Astrocyte of the hippocampus (primary cell): ENCODE measurements around the gene PAK5.

Source experiments
- DNase-seq: peaks from one replicate; pipeline ENCODE4 v3.0.0; 2011; ENCODE audit warnings: low read depth, low spot score

Gene PAK5

GRCh38 chr20:9789131-9789530 lies 49.7 kb downstream of the PAK5 start:
- DNase-seq: no peak

DNA sequence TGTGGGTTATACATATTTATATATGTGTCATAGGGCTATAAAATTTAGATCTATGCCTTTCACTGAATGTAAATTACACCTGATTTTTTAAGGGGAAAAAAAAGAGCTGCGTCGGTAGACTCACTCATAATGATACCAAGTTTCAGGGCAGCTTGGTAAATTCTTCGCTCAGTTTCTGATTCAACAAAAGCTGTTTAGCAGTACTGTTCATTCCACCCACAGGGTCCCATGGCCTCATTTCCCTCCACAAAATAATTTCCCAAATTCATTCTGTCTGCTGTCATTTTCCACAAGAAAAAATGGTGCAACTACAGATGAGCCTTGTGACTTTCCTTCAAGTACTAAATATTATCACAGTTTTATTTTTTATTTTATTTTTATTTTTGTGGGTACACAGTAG lies 63.7 kb downstream of the PAK5 start:
- no peak for DNase-seq

DNA sequence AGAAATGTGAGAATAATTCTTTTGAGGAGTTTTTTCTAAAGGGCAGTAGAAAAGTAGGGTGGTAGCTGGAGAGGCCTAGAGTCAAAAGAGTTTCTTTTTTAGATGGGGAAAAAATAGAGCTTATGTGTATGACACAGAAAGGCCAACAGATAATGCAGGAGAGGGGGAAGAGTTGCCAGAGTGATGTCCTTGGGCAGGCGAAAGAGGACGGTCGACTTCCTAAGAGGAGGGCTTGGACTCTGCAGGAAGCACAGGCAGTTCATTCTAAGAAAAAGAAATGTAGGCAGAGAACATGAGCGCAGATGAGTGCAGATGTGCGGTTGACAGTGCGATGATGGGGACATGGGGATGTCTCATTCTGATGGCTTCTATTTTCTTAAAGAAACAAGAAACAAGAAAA lies 68.9 kb downstream of the PAK5 start:
- DNase-seq: no peak

DNA sequence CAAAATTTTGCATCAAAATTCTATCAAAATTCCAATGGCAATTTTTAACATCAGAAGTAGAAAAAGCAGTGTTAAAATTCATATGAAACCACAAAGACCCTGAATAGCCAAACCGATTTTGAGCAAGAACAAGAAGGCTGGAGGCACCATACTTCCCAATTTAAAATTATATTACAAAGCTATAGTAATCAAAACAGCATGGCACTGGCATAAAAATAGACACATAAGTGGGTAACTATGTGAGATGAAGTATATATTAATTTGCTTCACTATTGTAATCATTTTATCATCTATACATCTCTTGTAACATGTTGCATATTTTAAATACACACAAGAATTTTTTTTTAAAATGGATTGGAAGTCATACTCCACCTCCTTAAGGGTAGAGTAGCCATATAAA lies 77.4 kb downstream of the PAK5 start:
- no peak for DNase-seq

DNA sequence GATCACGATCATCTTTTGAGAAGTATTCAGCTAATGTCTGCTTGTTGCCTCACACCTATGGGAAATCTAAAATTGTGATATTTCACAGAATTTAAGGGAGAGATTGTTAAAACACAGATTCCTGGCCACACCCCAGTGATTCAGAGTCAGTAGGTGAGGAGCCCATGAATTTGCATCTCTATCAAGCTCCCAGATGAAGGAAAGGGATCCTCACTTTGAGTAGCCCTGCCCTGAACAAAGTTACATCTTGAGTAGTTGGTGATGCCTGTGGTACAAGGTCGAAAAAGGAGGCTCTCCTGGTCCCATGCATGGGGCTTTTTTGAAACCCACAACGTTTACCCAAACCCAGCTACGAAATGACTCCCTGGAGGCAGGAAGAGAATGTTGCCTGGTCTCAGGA lies 79.5 kb downstream of the PAK5 start:
- no peak for DNase-seq

DNA sequence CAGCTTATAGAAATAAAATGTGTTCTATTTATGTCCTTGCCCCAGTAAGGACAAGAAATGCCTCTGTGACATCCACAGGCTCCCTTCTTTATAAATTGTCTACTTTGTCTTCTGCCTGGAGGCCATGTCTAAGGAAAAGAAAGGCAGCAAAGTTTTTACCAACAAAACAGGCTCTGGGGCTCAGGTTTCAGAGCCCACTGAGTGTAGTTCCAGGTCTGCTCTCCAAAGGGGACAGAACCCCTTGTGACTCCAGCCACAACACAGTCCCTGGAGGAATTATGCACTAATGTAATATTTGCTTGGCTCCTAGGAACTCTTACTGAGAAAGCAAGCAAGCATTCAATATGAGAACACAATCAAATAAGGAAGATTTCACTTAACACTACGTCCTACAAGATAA lies 80.1 kb downstream of the PAK5 start:
- DNase-seq: no peak

DNA sequence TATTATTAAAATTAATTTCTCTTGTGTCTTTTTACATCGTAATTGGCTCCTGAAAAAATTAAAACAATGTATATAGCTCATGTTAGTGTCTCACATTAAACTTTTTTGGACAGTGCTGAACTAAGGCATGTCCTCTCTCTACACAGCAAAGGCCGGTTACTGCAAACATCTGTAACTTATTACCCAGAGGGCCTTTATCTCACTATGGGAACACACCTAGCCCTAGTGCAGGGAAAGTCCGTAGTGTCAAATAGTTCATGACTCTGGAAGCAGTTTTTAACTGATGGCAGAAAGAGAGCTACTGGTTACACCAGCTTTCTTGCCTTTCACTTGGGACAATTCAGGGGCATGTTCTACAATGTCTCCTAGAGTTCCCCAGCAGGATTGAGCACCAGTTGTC lies 82.2 kb downstream of the PAK5 start:
- no peak for DNase-seq

- DNase-seq: no peak
Observed at GRCh38 chr20:9755301-9755700, 83.6 kb downstream of the PAK5 start.

DNA sequence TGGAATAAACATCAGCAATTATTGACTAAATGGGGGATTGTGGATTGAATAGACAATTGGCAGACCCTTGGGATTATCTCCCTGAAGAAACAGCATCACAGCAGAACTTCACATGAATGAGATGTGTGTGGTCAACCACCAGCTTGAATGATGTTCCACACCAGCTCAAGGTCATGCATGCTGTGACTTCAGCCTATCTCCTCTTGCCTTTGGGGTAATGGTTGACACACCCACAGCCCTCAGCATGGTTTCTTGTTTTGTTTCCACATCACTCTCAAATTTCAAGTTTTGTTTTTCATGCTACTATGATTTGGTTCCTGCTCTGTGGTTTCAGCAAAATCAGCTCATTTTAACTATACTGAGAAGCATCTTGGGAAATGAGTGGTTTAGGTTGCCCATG lies 94.3 kb downstream of the PAK5 start:
- no peak for DNase-seq

DNA sequence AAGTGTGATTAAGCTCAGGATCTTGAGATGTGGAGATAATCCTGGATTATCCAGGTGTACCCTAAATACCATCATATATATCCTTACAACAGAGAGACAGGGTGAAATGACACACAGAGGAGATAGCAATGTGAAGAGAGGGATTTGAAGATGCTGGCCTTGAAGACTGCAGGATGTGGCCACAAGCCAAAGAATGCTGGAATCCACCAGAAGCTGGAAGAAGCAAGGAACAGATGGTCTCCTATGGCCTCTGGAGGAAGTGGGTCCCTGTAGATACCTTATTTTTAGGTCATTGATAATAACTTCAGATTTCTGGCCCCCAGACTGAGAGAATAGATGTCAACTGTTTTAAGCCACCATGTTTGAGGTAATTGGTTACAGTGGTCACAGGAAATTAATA lies 95.0 kb downstream of the PAK5 start:
- DNase-seq: no peak

GRCh38 chr20:9742821-9743220 lies 96.1 kb downstream of the PAK5 start:
- no peak for DNase-seq

- DNase-seq: no peak
Observed at GRCh38 chr20:9741996-9742395, 96.9 kb downstream of the PAK5 start.

DNA sequence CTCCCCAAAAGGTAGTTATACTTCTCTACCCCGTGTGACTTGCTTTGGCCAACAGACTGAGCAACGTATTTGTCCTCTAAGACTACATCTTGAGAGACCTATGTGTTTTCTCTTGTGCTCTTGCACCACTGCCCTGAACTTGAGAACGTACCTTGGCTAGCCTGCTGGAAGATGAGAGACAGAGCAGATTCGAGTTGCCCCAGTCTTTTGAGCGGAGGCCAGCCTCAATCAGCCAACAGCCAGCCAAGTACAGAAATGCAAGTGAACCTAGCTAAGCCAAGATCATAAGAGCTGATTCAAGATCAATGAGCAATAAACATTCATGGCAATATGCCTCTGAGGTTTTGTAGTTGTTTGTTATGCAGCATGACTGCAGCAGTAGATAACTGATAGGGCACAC lies 98.4 kb downstream of the PAK5 start:
- no peak for DNase-seq

DNA sequence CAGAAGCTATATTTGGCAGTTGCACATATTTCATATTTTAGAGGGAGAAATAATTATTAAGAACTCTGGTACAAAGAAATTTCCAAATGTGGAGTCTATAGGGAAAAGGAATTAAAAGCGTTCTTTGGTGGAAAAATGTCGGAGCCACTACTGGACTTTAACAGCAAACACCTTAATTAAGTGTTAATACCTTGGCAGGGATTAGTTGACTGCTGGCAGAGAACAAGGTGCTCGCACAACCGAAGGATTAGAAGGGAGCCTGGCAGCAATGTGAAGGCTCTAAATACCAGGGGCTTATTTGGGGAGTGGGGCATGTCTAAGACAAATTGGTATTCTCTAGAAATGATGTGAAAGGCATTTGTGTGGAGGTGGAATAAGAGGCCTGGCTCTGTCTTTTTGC lies 98.9 kb downstream of the PAK5 start:
- no peak for DNase-seq

GRCh38 chr20:9736373-9736772 lies 102.5 kb downstream of the PAK5 start:
- DNase-seq: no peak

DNA sequence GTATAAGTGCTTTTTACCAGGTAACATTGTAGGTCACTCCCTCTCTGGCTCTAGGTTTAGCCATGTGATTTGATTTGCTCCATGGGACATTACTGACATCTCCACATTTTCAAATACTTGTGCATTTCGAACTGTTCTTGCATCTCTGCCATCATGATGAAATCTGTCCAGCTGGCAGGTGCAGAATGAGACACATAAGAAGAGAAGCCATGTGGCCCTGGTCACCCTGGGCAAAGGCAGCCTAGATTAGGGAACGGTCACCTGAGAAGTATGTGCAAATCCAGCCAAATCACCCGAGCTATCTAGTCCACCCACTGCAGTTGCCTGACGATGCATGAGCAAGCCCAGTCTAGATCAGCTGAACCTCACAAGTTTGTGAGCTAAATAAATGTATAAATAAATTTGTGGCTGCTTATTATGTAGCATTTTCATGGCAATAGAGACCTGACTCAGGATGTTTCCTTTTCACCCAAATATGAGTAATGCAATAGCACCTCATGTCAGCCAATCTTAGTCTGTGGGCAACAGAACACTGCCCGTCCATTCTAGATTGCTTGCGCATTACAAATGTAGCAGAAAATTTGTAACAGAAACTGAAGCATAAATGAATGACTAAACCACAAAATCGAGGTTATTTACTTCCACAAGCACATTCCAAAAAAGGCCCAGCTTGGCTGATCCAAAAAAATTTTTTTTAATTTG lies 115.2 kb downstream of the PAK5 start:
- peak; percentile 3 for DNase-seq

DNA sequence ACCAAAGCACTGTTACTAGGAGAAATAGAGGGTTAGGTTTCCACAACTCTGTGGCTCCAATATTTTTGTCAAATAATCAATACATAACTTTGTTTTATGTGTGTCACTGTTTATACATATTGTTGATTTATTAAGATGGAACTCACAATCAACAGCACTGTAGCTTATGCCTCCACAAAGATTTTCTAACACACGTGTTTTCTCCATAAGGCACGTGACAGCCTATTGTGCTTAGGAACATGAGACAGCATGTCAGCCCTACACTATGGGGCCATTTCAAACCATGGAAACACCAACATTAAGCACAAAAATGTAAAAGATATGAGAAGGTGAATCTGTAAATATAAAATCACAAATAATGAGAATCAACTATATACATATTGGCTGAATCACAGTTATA lies 127.0 kb downstream of the PAK5 start:
- no peak for DNase-seq

DNA sequence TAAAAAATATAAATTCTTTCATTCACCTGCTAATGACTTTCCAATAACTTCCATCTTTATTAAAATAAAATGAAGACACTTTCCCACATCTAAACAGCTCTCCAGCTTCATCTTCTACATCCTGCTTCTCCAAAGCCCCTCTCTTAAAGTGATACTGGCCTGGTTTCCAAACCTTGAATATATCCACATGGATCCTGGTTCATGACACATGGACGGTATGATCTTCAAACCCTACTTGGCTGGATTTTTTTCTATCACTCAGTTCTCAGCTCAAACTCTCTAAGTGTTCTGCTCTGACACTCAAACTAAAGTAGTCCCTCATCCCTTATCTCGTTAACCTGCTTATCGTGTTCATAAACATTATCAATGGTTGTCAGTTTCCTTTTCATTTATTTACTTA lies 128.2 kb downstream of the PAK5 start:
- no peak for DNase-seq

DNA sequence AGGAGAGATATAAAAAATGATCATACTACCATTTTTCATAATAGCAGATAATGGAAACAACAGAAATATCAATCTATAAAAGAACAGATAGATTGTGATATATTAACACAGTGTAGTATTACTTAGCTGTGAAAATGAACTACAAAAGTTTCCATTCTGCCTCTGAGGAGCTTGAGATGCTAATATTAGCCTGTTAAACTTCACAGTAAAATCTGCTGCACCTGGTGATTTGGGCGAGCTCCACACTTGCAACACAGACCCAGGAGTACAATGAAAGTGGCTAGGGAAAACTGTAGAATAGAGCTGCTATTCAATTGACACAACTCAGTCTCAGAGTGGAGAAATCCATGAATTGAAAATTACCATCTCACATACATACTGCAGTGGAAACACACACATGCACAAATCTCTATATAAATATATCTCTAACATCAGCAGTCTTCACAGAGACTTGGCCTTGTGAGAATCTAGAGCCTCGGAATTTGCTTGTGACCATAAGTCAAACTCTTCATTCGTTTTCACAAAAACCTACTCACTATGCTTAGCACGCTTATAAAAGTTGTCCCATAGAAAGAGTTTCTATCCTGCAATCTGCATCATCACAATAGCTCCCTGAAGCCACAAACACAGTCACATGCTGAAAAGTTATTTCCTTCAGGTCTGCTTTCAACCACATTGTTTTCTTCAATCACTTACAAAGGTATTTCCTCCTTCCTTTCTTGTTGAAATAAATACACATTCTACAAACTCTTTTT lies 133.0 kb downstream of the PAK5 start:
- DNase-seq: no peak

- peak; percentile 17 for DNase-seq
Observed at GRCh38 chr20:9699181-9699580, 139.7 kb downstream of the PAK5 start.

DNA sequence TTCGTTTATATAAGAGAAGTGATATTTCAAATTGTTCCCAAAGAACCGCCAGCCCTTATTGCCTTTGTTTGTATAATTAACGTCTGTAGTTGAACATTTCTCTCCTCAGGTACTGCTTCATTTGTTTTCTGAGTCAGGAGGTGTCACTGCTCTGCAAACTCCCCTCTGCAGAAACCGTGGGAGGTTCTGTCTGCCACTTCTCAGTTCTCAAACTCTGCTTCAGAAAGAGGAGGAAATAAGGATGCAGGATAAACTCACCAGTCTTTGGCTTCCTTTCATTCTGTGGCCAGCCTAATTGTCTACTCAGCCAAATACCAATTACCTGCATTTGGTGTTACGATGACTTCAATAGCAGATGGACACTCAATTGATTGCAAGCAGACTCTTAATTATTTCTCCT lies 149.8 kb downstream of the PAK5 start:
- no peak for DNase-seq

- no peak for DNase-seq
Observed at GRCh38 chr20:9686866-9687265, 152.0 kb downstream of the PAK5 start.

DNA sequence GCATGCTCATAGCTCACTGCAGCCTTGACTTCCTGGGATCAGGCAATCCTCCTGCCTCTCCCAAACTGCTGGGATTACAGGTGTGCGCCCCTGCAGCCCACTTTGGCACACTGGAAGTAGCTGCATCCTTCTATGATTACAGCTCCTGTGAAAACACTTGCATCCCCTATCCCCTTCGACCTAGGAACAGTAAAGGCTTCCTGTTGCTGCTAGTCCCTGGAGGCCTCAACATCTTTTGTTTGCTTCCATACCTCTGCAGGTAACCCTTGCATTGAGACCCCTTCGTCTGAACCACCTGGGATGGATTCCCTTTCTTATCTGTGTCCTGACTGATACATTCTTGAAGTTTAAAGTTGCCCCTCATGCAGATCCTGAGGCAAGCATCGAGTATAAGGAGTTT lies 152.4 kb downstream of the PAK5 start:
- no peak for DNase-seq

- no peak for DNase-seq
Observed at GRCh38 chr20:9686001-9686400, 152.9 kb downstream of the PAK5 start.
